Measurements from ENCODE around the gene KIF21B.

DNA sequence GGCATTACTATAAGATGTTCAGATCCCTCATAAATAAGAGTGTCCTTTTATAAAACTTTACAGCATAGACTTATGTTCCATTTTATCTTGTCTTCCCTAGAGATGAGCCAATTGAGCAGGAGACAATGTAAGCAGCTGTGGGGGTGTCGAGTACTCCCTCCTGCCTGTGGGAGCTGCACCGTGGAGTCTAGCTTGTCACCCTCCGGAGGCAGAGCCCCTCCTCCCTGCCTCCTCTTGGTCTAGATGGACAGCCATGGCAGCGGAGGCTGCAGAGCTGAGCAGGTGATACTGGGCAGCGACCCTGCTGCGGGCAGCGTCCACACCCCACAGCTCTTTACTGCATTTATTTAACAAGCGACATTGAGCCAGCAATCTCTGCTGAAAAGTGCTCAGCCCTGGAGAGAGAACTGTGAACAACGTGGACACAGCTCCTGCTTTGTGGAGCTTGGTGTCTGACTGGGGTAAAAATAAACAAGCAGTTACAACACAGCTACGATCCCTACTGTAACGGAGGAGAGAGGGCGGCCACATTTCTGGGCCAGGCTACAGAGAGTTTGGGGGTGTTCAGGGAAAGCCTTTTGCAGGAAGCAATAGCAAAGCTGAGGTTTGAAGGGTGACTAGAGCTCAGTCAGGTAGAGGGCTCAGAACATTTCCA, 12.8 kb upstream of the KIF21B start:
- TF ChIP-seq, protein P1, sequence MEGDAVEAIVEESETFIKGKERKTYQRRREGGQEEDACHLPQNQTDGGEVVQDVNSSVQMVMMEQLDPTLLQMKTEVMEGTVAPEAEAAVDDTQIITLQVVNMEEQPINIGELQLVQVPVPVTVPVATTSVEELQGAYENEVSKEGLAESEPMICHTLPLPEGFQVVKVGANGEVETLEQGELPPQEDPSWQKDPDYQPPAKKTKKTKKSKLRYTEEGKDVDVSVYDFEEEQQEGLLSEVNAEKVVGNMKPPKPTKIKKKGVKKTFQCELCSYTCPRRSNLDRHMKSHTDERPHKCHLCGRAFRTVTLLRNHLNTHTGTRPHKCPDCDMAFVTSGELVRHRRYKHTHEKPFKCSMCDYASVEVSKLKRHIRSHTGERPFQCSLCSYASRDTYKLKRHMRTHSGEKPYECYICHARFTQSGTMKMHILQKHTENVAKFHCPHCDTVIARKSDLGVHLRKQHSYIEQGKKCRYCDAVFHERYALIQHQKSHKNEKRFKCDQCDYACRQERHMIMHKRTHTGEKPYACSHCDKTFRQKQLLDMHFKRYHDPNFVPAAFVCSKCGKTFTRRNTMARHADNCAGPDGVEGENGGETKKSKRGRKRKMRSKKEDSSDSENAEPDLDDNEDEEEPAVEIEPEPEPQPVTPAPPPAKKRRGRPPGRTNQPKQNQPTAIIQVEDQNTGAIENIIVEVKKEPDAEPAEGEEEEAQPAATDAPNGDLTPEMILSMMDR (conservative IDR thresholded peaks at IDR 0.05; ENCODE audit: low read length), result no peak
- TF ChIP-seq EZH2phosphoT487 (IDR thresholded peaks at IDR 0.05; ENCODE audit: borderline replicate concordance), result no peak
